ENCODE measurements around the gene DYNLT2B.
"Not testable (repeated sequence)": the region's sequence is repeated elsewhere in the genome, so short reads cannot be mapped to it uniquely, and the experiment has no call there.

DYNLT2B gene

DNA sequence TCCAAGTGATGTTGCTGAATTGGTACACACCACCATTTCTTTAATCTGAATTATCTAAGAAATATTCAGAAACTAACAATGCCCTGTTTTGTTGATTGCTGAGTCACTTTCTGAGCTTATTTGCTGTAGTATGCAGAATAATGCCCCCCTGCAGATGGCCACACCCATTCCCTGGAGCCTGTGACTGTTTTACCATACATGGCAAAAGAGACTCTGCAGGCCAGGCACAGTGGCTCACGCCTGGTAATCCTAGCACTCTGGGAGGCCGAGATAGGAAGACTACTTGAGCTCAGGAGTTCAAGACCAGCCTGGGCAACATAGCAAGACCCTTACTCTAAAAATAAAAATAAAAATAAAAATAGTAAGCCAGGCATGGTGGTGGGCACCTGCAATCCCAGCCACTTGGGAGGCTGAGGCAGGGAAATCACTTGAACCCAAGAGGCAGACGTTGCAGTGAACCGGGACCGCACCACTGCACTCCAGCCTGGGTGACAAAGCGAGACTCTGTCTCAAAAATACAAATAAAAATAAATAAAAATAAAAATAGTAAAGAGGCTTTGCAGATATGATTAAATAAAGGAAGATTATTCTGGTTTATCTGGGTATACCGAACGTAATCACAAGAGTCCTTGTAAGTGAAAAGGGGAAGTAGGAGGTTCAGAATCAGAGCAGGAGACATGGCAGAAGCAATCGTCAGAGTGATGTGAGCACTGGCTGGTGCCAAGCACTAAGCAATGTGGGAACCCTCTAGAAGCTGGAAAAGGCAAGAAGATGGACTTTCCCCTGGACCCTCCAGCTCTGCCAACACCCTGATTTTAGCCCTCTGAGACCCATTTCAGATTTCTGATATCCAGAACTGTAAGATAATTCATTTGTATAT is 49.5 kb downstream of the DYNLT2B start:
- DNase-seq, result no peak

GRCh38 chr3:196263819-196264218 is 54.2 kb downstream of the DYNLT2B start:
- no peak for DNase-seq

- no peak for DNase-seq
These were observed 57.3 kb downstream of the DYNLT2B start for GRCh38 chr3:196260784-196261183.

DNA sequence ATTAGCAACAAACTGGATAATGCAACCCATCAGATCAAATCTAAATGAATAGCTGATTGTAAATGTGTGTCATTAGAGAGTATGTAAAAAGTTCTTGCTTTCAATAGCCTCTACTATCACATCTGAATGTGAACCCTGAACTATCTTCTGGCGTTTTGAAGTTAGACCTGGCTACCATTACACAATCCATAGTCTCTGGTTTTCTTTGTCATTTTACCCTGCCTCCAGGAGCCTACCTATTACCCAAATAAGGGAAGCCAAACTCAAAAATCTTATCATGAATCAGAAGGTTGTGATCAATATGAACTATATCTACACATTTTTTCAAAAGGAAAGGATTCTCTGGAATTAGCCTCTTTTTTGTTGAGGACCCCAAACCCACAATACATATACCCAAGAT is 62.3 kb downstream of the DYNLT2B start:
- no peak for DNase-seq

DNA sequence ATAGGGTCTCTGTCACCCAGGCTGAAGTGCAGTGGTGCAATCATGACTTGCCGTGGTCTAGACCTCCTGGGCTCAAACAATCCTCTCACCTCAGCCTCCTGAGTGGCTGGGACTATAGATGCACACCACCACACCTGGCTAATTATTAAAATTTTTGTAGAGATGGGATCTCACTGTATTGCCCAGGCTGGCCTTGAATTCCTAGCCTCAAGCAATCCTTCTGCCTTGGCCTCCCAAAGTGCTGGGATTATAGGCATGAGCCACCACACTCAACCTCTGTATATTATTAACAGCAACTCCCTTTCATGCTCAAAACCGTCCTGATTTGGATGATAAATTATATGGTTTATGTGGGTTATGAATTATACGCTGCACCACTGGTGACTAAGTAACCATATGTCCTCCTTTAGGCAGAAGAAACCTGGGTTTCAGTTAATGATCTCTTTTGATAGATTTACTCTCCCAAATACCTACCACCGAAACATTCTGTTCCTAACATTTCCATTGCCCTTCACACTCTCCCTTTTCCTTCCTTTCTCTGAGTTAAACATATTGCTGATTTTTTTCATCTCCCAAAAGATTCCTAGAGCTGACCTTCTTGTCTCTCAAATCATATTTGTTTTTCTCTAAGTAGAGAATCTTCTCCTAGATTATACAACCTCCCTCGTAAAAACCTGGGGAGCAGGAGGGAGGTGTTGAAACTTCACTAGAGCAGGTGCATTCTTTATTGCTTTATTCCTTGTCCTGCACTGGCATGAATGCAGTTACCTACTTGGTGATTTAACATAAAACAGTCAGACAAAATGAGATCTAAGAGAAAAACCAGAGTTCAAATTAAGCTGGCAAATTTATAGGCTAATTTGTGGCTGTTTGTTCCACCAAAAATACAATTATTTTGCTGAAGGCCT is 63.4 kb downstream of the DYNLT2B start:
- DNase-seq, result no peak

DNA sequence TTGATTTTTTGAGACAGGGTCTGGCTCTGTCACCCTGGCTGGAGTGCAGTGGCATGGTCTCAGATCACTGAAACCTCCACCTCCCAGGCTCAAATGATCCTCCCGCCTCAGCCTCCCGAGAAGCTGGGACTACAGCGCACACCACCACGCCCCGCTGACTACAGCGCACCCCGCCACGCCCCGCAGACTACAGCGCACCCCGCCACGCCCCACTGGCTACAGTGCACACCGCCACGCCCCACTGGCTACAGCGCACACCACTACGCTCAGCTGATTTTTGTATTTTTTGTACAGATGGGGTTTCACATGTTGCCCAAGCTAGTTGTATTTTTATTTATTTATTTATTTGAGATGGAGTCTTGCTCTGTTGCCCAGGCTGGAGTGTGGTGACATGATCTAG is 66.1 kb downstream of the DYNLT2B start:
- DNase-seq, result no peak

DNA sequence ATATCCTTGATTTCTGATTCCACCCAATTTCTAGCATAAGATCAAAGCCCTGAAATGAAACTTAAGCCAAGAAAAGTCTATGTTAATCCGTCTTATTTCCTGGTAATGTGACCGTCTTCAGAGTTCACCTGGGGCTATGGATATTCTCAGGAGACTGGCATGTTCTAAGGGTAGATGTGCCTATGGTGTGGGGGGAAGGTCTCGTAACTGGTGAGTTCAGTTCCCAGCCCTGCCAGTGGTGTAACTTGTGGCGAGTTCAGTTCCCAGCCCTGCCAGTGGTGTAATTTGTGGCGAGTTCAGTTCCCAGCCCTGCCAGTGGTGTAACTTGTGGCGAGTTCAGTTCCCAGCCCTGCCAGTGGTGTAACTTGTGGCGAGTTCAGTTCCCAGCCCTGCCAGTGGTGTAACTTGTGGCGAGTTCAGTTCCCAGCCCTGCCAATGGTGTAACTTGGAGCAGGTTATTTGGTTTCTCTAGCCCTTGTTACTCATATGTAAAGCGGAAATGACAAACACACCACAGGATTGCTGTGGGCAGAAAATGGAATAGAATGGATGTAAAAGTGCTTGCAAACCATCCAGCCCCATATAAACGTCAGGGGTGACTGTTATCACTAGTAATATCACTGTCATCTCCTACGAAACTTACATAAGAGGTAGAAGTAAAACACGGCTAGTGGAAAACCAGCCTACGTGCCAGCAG is 71.3 kb downstream of the DYNLT2B start:
- no peak for DNase-seq

GRCh38 chr3:196244166-196244565 is 73.9 kb downstream of the DYNLT2B start:
- DNase-seq, result not testable (repeated sequence)

DNA sequence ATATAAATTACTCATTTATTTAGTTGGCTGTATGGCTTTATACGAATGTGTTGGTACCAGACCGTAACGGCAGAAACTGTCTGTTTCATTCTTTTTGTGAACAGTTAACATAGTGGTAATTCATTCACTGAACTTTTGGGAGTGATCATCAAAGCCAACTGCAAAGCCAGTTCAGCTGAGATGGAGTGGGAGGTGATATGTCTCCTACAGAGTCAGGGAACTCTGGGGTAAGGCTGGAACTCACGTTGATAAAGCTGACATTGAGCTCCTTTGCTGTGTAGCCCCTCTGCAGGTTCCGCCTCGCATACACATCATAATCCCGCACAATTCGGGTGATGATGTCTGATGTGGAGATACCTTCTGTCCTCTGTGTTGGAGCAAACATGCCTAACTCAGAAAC is 76.3 kb downstream of the DYNLT2B start:
- DNase-seq, result no peak

Data from cerebellar nuclear complex (tissue), 1 donor.